Right hindlimb (tissue), 1 donor: Measurements from ENCODE around the gene PTH2.
"Not testable (repeated sequence)": the region's sequence is repeated elsewhere in the genome, so short reads cannot be mapped to it uniquely, and the experiment has no call there.

ENCODE experiments used
- DNase-seq: peaks from one replicate; pipeline ENCODE4 v3.0.0-alpha.2; 2018

The PTH2 gene, protein sequence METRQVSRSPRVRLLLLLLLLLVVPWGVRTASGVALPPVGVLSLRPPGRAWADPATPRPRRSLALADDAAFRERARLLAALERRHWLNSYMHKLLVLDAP

DNA sequence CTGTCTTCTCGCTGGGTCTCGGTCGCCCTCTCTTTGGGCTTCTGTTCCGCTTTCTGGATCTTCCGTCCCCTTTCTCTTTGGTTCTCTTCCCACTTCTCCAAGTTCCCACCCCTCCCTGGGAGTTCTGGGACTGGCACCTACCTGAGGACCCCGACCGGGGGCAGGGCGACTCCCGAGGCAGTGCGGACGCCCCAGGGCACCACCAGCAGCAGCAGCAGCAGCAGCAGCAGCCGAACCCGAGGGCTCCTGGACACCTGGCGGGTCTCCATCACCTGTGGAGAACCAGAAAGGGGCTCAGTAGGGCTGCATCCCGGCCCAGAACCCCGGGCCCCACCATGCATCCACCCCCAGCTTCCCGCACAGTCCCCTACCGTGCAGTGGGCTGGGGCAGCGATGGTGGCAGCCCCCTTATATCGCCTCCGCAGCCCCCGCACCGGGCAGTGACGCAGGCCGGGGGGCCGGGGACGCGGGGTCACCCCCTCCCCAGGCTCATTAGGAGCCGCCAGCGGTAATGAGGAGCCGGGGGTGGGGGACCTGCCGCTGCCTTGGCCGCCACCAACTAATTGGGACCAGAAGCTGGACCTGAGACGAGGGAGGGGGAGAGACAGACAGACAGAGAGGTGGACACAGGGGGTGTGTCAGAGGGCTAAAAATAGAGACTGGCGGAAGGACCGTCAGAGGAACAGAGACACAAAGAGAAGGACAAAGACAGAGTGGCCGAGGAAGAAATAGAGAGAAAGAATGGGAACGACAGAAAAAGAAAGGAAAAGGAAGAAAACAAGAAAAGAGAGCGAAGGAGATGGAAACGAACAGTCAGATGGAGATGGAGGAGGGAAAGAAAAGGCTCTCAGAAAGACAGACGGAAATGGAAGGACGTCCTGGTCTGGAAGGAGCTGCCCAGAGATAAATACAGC is at the start of gene PTH2:
PTH2 (minus strand) TSS at position 371 of the 914 bp plus-strand sequence; CDS start at position 269, 102 bp downstream.
- no peak for DNase-seq

DNA sequence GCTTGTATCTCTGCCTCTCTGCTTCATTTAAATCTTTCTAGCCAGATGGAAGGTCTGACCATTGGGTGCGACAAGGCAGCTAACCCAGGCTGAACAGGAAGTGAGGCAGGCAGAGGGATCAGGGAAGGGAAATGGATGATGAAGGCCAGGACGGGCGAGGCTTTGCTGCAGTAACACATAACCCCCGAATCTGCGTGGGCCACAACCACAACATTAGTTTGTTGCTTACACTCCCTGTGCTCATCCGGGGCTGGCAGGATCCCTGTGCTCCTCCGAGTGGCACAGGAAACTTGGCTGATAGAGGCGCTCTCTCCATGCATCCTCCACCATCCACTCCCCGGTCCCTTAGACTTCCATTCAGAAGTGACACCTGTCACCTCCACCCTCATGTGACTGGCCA is 49.7 kb upstream of the PTH2 start:
- no peak for DNase-seq

DNA sequence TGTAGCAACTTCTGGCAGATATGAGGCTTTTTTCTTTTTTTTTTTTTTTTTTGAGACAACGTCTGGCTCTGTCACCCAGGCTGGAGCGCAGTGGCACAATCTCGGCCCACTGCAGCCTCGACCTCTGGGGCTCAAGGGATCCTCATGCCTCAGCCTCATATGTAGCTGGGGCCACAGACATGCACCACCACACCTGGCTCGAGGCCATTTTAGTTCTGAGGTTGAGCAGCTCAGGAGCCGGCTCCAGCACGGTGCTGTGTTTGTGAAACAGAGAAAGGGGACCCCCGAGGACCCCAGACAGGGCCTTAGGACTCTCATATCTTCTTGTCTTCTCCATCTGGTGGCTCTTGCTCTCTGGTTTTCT is 47.4 kb upstream of the PTH2 start:
- DNase-seq = no peak

DNA sequence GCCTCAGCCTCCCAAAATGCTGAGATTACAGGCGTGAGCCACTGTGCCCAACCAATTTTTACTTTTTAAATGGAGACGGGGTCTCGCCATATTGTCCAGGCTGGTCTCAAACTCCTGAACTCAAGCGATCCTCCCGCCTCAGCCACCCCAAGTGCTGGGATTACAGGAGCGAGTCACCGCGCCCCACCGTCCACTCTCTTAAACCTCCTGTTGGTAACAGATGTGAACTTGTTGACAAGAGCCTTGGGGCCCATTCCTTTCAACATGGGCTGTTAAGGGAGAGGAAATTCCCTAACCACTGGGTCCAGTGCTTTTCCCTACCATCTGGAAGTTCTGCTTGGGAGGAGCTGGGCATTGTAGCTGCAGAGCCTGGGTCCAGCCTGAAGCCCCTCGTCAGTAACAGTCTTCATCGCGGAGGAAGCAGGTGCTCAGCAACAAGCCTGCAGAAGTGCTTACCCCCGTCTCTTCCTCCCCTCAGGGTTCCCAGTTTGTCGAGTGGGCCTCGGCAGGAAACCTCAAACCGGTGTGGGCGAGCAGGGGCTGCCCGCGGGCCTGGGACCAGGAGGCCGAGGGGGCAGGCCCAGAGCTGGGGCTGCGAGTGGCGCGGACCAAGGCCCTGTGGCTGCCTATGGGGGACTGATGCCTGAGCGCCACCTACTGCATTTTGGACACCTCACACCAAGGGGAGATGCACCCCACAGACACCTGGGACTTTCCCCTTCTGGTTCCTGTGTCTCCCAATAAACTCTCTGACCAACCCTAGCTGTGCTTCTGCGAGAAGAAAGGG is 46.8 kb upstream of the PTH2 start:
- DNase-seq = no peak

DNA sequence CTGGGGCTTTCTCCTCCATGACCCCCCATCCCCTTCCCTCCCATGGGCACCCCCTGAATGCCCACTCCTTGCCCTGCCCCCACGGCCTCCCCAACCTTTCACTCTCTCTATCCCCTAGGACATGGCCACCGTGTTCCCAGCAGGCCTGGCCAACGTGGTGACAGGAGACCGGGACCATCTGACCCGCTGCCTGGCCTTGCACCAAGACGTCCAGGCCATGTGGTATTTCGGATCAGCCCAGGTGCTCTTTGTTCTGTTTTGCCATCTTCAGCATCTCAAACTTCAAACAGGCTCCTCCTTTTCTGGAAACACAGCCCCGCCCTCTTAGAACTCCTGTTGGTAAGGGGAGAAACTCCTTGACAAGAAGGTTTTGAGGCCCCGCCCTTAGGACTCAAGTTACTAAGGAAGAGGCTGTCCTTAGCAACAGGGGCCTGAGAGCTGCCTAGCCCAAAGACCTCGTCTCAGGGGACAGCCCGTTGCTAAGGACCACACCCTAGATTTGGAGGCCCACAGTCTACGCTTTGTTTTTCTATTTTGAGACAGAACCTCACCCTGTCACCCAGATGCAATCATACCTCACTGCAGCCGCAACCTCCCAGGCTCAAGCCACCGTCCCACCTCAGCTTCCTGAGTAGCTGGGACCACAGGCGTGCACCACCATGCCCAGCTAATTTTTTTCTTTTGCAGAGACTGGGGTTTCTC is 45.7 kb upstream of the PTH2 start:
- DNase-seq = peak; percentile 84

DNA sequence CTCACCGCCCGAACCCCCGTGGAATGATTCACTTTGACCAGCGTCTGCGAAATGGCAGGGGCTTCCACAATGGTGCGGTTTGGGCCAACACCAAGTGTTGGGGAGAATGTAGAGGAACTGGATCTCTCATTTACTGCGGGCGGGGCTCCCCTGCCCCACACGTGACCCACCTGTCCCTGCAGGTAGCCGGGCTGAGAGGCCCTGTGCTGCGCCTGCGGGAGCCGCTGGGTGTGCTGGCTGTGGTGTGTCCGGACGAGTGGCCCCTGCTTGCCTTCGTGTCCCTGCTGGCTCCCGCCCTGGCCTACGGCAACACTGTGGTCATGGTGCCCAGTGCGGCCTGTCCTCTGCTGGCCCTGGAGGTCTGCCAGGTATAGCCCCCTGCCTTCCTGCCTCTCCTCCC is 45.0 kb upstream of the PTH2 start:
- no peak for DNase-seq

DNA sequence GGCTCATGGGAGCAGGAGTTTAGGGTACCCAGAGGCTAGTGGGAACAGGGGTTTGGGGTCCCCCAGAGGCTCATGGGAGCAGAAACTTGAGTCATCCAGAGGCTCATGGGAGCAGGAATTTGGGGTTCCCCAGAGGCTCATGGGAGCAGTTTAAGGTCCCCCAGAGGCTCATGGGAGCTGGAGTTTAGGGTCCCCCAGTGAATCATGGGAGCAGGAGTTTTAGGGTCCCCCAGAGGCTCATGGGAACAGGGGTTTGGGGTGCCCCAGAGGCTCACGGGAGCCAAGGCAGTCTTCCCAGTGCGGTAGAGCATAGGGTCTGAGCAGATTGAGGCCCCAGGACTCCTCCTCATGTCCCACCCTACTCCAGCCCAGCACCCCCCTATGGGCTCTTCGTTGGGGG is 42.1 kb upstream of the PTH2 start:
- no peak for DNase-seq

DNA sequence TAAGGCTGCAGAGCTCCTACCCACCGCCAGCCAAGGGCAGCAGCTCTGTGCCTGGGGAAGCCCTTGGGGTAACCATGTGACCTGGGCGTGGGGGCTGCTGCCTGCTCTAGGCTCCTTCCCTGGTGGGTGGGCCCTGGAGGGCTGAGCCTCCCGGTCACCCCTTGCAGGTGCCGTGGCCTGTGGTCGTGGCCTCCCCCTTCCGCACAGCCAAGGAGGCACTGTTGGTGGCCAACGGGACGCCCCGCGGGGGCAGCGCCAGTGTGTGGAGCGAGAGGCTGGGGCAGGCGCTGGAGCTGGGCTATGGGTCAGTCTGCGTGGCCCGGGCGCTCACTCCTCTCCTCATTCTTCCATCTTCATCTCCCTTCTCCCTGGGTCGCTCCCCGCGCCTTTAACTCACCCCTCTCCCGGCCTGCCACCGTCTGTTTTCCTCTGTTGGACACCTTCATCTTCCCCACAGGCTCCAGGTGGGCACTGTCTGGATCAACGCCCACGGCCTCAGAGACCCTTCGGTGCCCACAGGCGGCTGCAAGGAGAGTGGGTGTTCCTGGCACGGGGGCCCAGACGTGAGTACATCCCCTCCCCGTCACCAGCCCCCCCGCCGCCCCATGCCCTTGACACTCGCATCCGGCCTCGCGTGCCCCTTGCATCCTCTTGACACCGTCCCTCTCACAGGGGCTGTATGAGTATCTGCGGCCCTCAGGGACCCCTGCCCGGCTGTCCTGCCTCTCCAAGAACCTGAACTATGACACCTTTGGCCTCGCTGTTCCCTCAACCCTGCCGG is 40.9 kb upstream of the PTH2 start:
- no peak for DNase-seq

DNA sequence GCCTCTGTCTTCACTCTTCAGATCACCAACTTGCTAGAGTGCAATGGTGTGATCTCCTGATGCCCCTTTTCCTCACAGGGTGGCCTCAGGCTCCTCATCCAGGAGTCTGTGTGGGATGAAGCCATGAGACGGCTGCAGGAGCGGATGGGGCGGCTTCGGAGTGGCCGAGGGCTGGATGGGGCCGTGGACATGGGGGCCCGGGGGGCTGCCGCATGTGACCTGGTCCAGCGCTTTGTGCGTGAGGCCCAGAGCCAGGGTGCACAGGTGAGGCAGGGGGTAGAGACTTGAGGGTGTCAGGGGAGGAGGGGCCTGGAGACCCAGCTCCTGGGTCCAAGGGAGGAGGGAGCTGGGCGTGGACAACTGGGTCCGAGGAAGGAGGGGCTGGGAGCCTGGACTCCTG is 39.3 kb upstream of the PTH2 start:
- DNase-seq = no peak

DNA sequence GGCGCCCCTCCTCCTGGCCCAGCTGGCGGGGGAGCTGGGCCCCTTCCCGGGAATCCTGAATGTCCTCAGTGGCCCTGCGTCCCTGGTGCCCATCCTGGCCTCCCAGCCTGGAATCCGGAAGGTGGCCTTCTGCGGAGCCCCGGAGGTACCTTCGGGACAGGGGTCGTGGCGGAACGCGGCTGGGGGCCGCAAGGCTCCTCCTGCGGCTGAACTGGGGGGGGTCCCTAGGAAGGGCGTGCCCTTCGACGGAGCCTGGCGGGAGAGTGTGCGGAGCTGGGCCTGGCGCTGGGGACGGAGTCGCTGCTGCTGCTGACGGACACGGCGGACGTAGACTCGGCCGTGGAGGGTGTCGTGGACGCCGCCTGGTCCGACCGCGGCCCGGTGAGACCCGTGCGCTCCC is 38.4 kb upstream of the PTH2 start:
- no peak for DNase-seq

DNA sequence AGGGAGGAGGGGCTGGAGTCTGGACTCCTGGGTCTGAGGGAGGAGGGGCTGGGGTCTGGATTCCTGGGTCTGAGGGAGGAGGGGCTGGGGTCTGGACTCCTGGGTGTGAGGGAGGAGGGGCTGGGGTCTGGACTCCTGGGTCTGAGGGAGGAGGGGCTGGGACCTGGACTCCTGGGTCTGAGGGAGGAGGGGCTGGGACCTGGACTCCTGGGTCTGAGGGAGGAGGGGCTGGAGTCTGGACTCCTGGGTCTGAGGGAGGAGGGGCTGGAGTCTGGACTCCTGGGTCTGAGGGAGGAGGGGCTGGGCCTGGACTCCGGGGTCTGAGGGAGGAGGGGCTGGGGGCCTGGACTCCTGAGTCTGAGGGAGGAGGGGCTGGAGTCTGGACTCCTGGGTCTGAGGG is 37.9 kb upstream of the PTH2 start:
- DNase-seq = not testable (repeated sequence)

DNA sequence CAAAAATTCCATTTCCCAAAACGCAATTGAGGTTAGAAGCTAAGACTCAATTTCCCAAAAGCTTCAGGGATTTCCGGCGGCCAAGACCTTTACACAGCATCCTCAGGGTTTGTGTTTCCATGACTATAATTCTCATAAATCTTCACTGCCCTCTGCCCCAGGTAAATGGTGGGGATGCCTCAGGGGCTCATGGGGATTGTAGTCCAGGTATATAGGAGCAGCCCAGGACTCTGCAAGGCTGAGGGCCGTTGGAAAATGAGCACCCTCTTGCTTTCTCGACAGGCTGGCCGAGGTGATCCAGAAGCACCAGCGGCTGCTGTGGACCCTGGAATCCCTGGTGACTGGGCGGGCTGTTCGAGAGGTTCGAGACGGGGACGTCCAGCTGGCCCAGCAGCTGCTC is 36.1 kb upstream of the PTH2 start:
- no peak for DNase-seq

DNA sequence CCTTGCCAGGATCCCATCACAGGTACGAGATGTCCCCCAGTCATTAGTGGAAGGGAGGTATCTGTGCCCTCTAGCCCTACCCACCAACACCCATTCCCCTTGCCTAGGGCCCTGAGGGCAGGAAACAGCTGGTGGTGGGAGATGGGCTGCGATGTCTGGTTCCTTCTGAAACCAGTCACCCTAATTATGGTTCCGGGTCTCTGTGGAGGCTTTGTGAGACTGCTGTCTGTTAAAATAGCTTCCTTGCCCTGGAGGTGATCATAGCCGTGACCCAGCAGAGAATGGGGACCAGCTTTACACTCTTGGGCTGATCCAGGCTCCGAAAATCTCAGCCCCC is 35.3 kb upstream of the PTH2 start:
- no peak for DNase-seq

DNA sequence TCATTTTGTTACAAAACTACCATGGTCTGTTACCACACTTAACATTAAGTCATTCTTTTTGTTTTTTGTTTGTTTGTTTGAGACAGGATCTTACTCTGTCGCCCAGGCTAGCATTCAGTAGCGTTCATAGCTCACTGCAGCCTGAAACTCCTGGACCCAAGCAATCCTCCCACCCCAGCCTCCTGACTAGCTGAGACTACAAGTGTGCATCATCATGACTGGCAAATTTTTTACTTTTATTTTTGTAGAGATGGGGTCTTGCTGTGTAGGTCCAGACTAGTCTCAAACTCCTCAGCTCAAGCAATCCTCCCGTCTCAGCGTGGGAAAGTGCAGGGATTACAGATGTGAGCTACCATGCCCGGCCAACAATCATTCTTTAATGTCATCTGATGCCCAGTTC is 33.1 kb upstream of the PTH2 start:
- no peak for DNase-seq

DNA sequence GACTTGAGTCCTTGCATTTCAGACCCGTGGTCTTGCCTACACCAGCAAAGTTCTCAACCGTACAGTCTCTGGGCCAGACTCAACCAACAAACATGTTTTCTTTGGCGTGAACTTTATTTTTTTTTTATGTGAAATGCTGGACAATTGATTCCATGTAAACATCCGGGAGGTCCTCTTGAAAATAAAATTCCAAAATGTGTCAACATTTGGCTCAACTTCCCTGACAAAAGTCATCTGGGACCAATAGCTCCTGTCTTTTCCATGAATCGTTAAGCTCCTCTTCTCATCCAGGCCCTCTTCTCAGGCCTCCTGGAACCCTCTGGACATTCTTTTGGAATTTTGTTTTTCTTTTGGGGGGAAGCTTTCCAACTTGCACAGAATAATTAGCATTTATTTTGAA is 32.5 kb upstream of the PTH2 start:
- no peak for DNase-seq

DNA sequence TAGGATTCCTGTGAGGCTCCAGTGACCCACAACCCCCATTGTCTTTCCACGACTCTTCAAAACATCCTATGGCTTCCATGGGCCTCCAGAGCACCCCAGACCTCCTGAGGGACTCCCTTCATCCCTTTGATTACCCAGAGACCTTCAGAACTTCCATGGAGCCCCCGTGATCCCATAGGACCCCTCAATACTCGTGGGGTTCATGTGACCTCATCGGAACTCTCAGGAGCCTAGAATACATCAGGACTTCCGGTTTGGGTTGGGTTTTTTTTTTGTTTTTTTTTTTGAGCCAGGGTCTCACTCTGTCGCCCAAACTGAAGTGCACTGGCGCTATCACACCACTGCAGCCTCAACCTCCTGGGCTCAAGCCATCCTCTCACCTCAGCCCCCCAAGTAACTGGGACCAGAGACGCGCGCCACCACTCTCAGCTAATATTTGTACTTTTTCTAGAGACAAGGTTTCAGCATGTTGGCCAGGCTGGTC is 30.6 kb upstream of the PTH2 start:
- no peak for DNase-seq

DNA sequence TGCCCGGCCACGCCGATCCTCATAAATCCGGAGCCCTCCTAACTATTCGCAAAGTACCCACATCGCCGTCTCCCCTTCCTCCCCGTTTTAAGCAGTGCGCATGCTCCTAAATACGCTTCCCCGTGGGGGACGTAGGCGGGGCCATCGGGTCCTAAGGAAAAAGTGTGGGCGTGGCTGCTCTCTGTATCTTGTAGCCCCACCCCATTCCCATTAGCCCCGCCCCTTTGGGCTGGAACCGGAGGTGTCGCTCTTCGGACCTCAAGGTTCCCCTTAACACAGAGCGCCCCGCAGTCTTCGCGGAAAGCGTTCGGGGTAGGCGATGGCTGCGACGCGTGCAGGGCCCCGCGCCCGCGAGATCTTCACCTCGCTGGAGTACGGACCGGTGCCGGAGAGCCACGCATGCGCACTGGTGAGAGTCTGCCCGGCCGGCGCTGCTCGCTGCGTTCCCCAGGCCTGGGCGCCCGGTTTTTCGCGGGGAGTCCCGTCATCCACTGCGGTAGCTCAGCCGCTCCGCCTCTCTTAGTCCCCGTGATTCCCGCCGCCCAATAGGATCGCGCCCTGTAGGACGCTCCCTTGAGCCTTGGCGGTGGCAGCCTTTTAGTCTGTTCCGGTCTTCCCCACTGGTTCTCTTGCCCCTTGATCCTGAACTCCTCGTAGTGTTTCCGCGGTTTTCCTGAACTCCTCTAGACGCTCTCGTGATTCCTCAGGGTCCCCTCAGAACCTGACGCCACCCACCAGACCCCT is 29.9 kb upstream of the PTH2 start, which contains the start of gene ALDH16A1:
ALDH16A1 (plus strand) TSS at position 213 of the 744 bp plus-strand sequence; CDS start at position 320, 107 bp downstream.
- DNase-seq = peak; percentile 99

DNA sequence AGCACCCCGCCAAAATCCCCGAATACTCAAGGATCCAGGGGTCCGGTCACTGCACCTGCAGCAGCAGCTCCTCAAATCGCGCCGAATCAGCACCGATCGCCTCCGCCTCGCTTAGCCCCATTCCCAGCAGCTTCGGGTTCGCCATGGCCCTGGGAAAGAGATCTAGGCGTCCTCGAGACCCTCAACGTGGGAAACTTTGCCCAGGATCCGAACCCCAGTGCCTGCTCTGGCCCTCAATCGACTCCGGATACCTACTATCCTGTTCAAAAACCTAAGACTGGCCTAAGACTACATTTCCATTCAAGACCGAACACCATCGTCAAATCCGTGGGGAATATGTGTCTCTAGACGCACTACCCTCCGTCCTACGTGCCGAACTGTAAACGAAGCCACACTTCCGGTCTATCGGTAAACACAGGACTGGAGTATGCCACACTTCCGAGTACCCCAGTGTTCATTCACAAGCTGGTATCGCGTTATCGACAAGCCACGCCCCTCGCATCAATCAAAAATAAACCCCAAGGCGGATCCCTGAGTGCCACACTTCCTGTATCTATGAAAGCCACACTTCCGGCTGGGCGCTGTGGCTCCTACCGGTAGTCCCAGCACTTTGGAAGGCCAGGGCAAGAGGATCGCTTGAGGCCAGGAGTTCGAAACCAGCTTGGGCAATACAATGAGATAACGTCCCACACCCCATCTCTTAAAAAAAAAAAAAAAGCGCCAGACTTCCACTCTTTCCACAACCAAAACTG is 28.4 kb upstream of the PTH2 start, which contains the start of gene PIH1D1:
PIH1D1 (minus strand) TSS at position 385 of the 752 bp plus-strand sequence; CDS start at position 145, 240 bp downstream.
- DNase-seq = peak; percentile 98

DNA sequence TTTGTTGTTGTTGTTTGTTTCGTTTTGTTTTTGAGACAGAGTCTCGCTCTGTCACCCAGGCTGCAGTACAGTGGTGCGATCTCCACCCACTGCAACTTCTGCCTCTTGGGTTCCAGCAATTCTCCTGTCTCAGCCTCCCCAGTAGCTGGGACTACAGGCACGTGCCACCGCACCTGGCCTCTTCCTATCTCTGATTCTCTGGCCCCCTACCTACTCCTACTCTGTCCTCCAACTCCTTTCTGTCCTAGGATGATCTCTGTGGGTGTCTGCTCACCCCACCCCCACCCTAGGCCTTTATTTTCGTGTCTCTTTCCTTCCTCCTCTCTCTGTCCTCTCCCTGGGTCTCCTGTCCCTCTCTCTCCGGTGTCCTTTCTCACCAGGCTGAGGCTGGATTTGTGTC is 27.2 kb upstream of the PTH2 start:
- no peak for DNase-seq

DNA sequence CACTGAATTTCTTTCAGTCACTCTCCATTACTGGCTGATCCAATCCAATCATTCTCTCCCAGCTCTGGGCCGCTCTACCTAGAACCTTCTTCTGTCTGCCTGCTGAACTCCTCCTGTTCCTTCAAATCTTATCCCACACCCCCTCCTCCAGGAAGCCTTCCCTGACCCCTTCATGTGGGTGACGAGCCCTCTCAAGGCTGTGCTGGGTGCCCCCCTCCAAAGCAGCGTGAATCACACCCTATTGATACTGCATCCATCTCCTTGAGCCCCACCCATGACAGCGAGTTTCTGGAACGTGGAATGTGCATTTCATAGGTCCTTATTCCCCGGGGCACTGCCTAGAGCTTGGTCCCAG is 25.2 kb upstream of the PTH2 start:
- DNase-seq = no peak
